NB4 (cell line): ENCODE data around the gene TMEM131L.

Experiments
- POLR2A ChIP-seq: IDR thresholded peaks from 2 replicates; pipeline ENCODE4 v1.6.1; 2011; ENCODE audit warnings: mild to moderate bottlenecking; ENCODE audit not compliant: insufficient read length; ENCODE audit errors: extremely low read depth
- TF ChIP-seq, protein P1 (sequence below): IDR thresholded peaks from one replicate; pipeline ENCODE4 v1.5.1; 2012; ENCODE audit warnings: low read depth, low read length

DNA sequence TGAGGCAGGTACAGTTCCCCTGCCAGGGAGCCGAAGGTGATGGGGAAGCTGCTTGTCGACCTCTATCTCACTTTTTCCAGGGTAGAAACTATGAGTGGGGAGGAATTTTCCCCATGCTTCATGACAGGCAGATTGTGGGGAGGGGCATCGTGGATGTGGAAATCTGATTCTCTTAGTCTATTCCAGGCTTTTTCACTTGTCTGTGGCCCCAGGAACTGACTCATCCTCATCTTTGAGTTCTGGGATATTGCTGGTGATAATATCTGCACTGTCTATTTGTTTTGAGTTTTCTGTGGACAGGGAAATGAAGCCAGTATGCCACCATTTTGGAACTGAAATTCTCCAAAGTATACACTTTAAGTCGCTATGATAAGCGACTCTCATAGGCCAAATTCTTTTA lies 210.3 kb downstream of the TMEM131L start:
- TF ChIP-seq, protein P1, sequence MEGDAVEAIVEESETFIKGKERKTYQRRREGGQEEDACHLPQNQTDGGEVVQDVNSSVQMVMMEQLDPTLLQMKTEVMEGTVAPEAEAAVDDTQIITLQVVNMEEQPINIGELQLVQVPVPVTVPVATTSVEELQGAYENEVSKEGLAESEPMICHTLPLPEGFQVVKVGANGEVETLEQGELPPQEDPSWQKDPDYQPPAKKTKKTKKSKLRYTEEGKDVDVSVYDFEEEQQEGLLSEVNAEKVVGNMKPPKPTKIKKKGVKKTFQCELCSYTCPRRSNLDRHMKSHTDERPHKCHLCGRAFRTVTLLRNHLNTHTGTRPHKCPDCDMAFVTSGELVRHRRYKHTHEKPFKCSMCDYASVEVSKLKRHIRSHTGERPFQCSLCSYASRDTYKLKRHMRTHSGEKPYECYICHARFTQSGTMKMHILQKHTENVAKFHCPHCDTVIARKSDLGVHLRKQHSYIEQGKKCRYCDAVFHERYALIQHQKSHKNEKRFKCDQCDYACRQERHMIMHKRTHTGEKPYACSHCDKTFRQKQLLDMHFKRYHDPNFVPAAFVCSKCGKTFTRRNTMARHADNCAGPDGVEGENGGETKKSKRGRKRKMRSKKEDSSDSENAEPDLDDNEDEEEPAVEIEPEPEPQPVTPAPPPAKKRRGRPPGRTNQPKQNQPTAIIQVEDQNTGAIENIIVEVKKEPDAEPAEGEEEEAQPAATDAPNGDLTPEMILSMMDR = no peak
- TF ChIP-seq POLR2A = no peak
